H9 (cell line): Measurements from ENCODE around the gene JAKMIP1. TPM values are rescaled to one million over a fixed set of nuclear protein-coding genes. Genes with fewer than 3 reads are reported as not detected.

Experiments used
- DNase-seq: peaks from one replicate; pipeline ENCODE4 v3.0.0-alpha.2; 2017
- H2AFZ ChIP-seq: one replicate; pipeline ENCODE4 v1.6.1; 2013; ENCODE audit warnings: mild to moderate bottlenecking, low read length, control low read depth, moderate library complexity
- H2AK5ac ChIP-seq: 2 replicates; pipeline ENCODE4 v1.6.1; 2013; ENCODE audit warnings: low read length, control low read depth, mixed read lengths; ENCODE audit not compliant: insufficient read length
- H2BK120ac ChIP-seq: one replicate; pipeline ENCODE4 v1.6.1; 2013; ENCODE audit warnings: low read depth, mild to moderate bottlenecking, low read length, control low read depth, inconsistent platforms; ENCODE audit not compliant: poor library complexity, severe bottlenecking
- H2BK12ac ChIP-seq: 2 replicates; pipeline ENCODE4 v1.6.1; 2013; ENCODE audit warnings: low read length, control low read depth, mixed read lengths, low read depth; ENCODE audit not compliant: insufficient read length
- H2BK15ac ChIP-seq: 2 replicates; pipeline ENCODE4 v1.6.1; 2013; ENCODE audit warnings: low read depth, low read length, control low read depth
- H2BK20ac ChIP-seq: one replicate; pipeline ENCODE4 v1.6.1; 2013; ENCODE audit warnings: low read depth, mild to moderate bottlenecking, low read length, control low read depth, inconsistent platforms; ENCODE audit not compliant: poor library complexity, severe bottlenecking
- H2BK5ac ChIP-seq: 2 replicates; pipeline ENCODE4 v1.6.1; 2013; ENCODE audit warnings: low read length, control low read depth, mixed read lengths; ENCODE audit not compliant: insufficient read length
- H3K14ac ChIP-seq: 2 replicates; pipeline ENCODE4 v1.6.1; 2013; ENCODE audit warnings: low read length, control low read depth; ENCODE audit not compliant: insufficient read depth
- H3K18ac ChIP-seq: 2 replicates; pipeline ENCODE4 v1.6.1; 2013; ENCODE audit warnings: low read depth, mild to moderate bottlenecking, mixed read lengths, low read length, control low read depth; ENCODE audit not compliant: insufficient read length
- H3K23ac ChIP-seq: 2 replicates; pipeline ENCODE4 v1.6.1; 2013; ENCODE audit warnings: low read length, control low read depth, mixed read lengths, low read depth; ENCODE audit not compliant: insufficient read length
- H3K23me2 ChIP-seq: 2 replicates; pipeline ENCODE4 v1.6.1; 2013; ENCODE audit warnings: low read depth, mild to moderate bottlenecking, mixed read lengths, low read length, control low read depth; ENCODE audit not compliant: insufficient read length, poor library complexity, severe bottlenecking
- H3K27ac ChIP-seq: 2 replicates; pipeline ENCODE4 v1.5.1; 2013; ENCODE audit warnings: low read length, control low read depth, mixed read lengths, low read depth; ENCODE audit not compliant: insufficient read length
- H3K27me3 ChIP-seq: 2 replicates; pipeline ENCODE4 v1.6.1; 2013; ENCODE audit warnings: low read length, control low read depth, inconsistent platforms; ENCODE audit not compliant: insufficient read depth
- H3K4ac ChIP-seq: 2 replicates; pipeline ENCODE4 v1.6.1; 2013; ENCODE audit warnings: low read depth, mild to moderate bottlenecking, control low read depth, inconsistent platforms, low read length, moderate library complexity
- H3K4me1 ChIP-seq: 2 replicates; pipeline ENCODE4 v1.6.1; 2013; ENCODE audit warnings: low read length, control low read depth, inconsistent platforms; ENCODE audit not compliant: insufficient read depth
- H3K4me2 ChIP-seq: 2 replicates; pipeline ENCODE4 v1.6.1; 2013; ENCODE audit warnings: low read length, control low read depth, mixed read lengths; ENCODE audit not compliant: insufficient read length, insufficient read depth
- H3K56ac ChIP-seq: 2 replicates; pipeline ENCODE4 v1.6.1; 2013; ENCODE audit warnings: low read depth, mild to moderate bottlenecking, mixed read lengths, low read length, control low read depth; ENCODE audit not compliant: insufficient read length
- H3K79me1 ChIP-seq: 2 replicates; pipeline ENCODE4 v1.6.1; 2013; ENCODE audit warnings: low read depth, mild to moderate bottlenecking, moderate library complexity, low read length, control low read depth, inconsistent platforms; ENCODE audit not compliant: insufficient read depth, poor library complexity, severe bottlenecking
- H3K79me2 ChIP-seq: 2 replicates; pipeline ENCODE4 v1.6.1; 2013; ENCODE audit warnings: low read length, control low read depth, inconsistent platforms; ENCODE audit not compliant: insufficient read depth
- H3K9ac ChIP-seq: 2 replicates; pipeline ENCODE4 v1.6.1; 2013; ENCODE audit warnings: low read length, control low read depth, mixed read lengths; ENCODE audit not compliant: insufficient read length; ENCODE audit errors: extremely low read depth
- H3K9me3 ChIP-seq: one replicate; pipeline ENCODE4 v1.6.1; 2013; ENCODE audit warnings: low read depth, low read length, inconsistent platforms; ENCODE audit not compliant: control insufficient read depth
- H3T11ph ChIP-seq: one replicate; pipeline ENCODE4 v1.6.1; 2013; ENCODE audit warnings: mild to moderate bottlenecking, low read length, control low read depth, inconsistent platforms
- H4K20me1 ChIP-seq: one replicate; pipeline ENCODE4 v1.6.1; 2013; ENCODE audit not compliant: control insufficient read depth, insufficient read length, insufficient read depth
- H4K5ac ChIP-seq: 2 replicates; pipeline ENCODE4 v1.6.1; 2013; ENCODE audit warnings: low read depth, mild to moderate bottlenecking, mixed read lengths, low read length, control low read depth; ENCODE audit not compliant: insufficient read length
- H4K8ac ChIP-seq: replicated peaks from 2 replicates; pipeline ENCODE4 v1.6.1; 2013; ENCODE audit warnings: low read length, control low read depth, mixed read lengths, low read depth; ENCODE audit not compliant: insufficient read length
- H4K91ac ChIP-seq: 2 replicates; pipeline ENCODE4 v1.6.1; 2013; ENCODE audit warnings: low read depth, mild to moderate bottlenecking, moderate library complexity, mixed read lengths, low read length, control low read depth; ENCODE audit not compliant: insufficient read length
- H3K27ac Mint-ChIP-seq, 3 experiments: 2 replicates in 2 of 3; 3 replicates in 1 of 3; pipeline ENCODE4 v1.8.0; 2020 to 2021; ENCODE audit warnings: mixed read lengths in 3 of 3, mild to moderate bottlenecking in 1 of 3, moderate library complexity in 1 of 3
- H3K27me3 Mint-ChIP-seq: 2 replicates; pipeline ENCODE4 v1.8.0; 2021; ENCODE audit warnings: low read depth, mild to moderate bottlenecking, moderate library complexity, mixed read lengths
- H3K36me3 Mint-ChIP-seq, 3 experiments: 2 replicates in 2 of 3; 3 replicates in 1 of 3; pipeline ENCODE4 v1.8.0; 2020 to 2021; ENCODE audit warnings: low read depth in 3 of 3, mixed read lengths in 3 of 3; ENCODE audit not compliant: insufficient read depth in 1 of 3
- H3K4me1 Mint-ChIP-seq, 2 experiments: 2 replicates each; pipeline ENCODE4 v1.8.0; 2020; ENCODE audit warnings: mixed read lengths in 2 of 2
- H3K4me3 Mint-ChIP-seq, 2 experiments: 2 replicates in 1 of 2; 3 replicates in 1 of 2; pipeline ENCODE4 v1.8.0; 2020 to 2021; ENCODE audit warnings: mild to moderate bottlenecking in 2 of 2, mixed read lengths in 2 of 2, moderate library complexity in 1 of 2
- H3K9me3 Mint-ChIP-seq, 2 experiments: 2 replicates in 1 of 2; 3 replicates in 1 of 2; pipeline ENCODE4 v1.8.0; 2020; ENCODE audit warnings: mild to moderate bottlenecking in 2 of 2, mixed read lengths in 2 of 2, moderate library complexity in 1 of 2
- WGBS: extraction: QIAGEN DNeasy Blood & Tissue Kit; methylation state at CpG from one replicate; pipeline ENCODE4 v1.1.7; 2013; ENCODE audit warnings: missing lambda C conversion rate, low lambda C conversion rate, mixed read lengths; ENCODE audit not compliant: insufficient read length; ENCODE audit errors: extremely low coverage; 5-methylcytosine and 5-hydroxymethylcytosine counted together
- total RNA-seq: library from RNA; stranded (reverse); gene quantifications from 2 replicates; pipeline ENCODE4 v1.2.1, GENCODE V29; 2021
- TF ChIP-seq, protein P1 (sequence below): fragments of 200-600 bp; sonication (generic); conservative IDR thresholded peaks from 3 replicates; pipeline ENCODE4 v1.8.0; 2021; ENCODE audit warnings: antibody characterized with exemption, mild to moderate bottlenecking

The JAKMIP1 gene
- total RNA-seq, 1 experiment from 2014 or later = 1.5 TPM

GRCh38 chr4:6062133-6062532, 138.2 kb downstream of the JAKMIP1 start:
- H3T11ph ChIP-seq = no peak overlapping the region
- H3K9me3 ChIP-seq = no peaks in the 10 kb centered on the region
- no peaks in the 10 kb centered on the region for H3K27me3 ChIP-seq
- no CpG with 5 or more reads among the region's 12 CpGs for WGBS
- H2AK5ac ChIP-seq = no peak overlapping the region
- H4K20me1 ChIP-seq = no peaks in the 10 kb centered on the region
- H4K5ac ChIP-seq = no peak overlapping the region
- H3K4me2 ChIP-seq = no peak overlapping the region
- no peaks in the 10 kb centered on the region for H3K4me1 ChIP-seq
- Mint-ChIP-seq H3K27ac (0 out of 7 replicates have a peak overlapping the region, but pooled peaks of 1 of the 3 experiments have one; percentile 27), H3K36me3 (peaks cover 22 to 29% (median 27%) of the 10 kb centered on the region in 3 experiments), H3K4me3 (no peak overlapping the region), H3K27me3 (peaks cover 8% of the 10 kb centered on the region), H3K9me3 (peaks cover 18 to 22% of the 10 kb centered on the region in 2 experiments), H3K4me1 (peaks cover 0 to 4% of the 10 kb centered on the region in 2 experiments; a peak in 2 of 4 replicates)
- H2BK15ac ChIP-seq = no peak overlapping the region
- H3K14ac ChIP-seq = no peak overlapping the region
- no peak overlapping the region for H3K23ac ChIP-seq
- no peak overlapping the region for H3K27ac ChIP-seq
- H3K23me2 ChIP-seq = no peaks in the 10 kb centered on the region
- no peak overlapping the region for H3K9ac ChIP-seq
- DNase-seq = no peak
- no peaks in the 10 kb centered on the region for H3K79me1 ChIP-seq
- H2BK20ac ChIP-seq = no peak overlapping the region
- H2BK12ac ChIP-seq = no peak overlapping the region
- H3K4ac ChIP-seq = no peak overlapping the region
- H3K56ac ChIP-seq = no peak overlapping the region
- TF ChIP-seq, protein P1, sequence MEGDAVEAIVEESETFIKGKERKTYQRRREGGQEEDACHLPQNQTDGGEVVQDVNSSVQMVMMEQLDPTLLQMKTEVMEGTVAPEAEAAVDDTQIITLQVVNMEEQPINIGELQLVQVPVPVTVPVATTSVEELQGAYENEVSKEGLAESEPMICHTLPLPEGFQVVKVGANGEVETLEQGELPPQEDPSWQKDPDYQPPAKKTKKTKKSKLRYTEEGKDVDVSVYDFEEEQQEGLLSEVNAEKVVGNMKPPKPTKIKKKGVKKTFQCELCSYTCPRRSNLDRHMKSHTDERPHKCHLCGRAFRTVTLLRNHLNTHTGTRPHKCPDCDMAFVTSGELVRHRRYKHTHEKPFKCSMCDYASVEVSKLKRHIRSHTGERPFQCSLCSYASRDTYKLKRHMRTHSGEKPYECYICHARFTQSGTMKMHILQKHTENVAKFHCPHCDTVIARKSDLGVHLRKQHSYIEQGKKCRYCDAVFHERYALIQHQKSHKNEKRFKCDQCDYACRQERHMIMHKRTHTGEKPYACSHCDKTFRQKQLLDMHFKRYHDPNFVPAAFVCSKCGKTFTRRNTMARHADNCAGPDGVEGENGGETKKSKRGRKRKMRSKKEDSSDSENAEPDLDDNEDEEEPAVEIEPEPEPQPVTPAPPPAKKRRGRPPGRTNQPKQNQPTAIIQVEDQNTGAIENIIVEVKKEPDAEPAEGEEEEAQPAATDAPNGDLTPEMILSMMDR = no peak
- no peak overlapping the region for H2BK5ac ChIP-seq
- no peak overlapping the region for H2AFZ ChIP-seq
- no peak overlapping the region for H4K8ac ChIP-seq
- H2BK120ac ChIP-seq = no peak overlapping the region
- no peaks in the 10 kb centered on the region for H3K79me2 ChIP-seq
- H3K18ac ChIP-seq = no peak overlapping the region
- no peak overlapping the region for H4K91ac ChIP-seq
